ENCODE measurements around the gene CAPN13. TPM values are rescaled to one million over a fixed set of nuclear protein-coding genes. Genes with fewer than 3 reads are reported as not detected.

The CAPN13 gene
- total RNA-seq, 4 donors from 2014 or later: not detected

GRCh38 chr2:30756971-30757370, 50.3 kb downstream of the CAPN13 start:
- H3K4me1 ChIP-seq: no peaks in the 10 kb centered on the region
- TF ChIP-seq POLR2AphosphoS5 (IDR thresholded peaks at IDR 0.05): no peak
- no peak for TF ChIP-seq CTCF (IDR thresholded peaks at IDR 0.05)
- TF ChIP-seq EP300 (IDR thresholded peaks at IDR 0.05): no peak
- no peak for TF ChIP-seq POLR2A (IDR thresholded peaks at IDR 0.05; ENCODE audit: low read depth)
- H3K27ac ChIP-seq (replicated peaks in 1 of 4): no peak overlapping the region
- peaks cover 0 to 67% (median 0%) of the 10 kb centered on the region in 4 donors for H3K27me3 ChIP-seq
- no peaks in the 10 kb centered on the region for H3K9me3 ChIP-seq
- no peak overlapping the region for H3K4me3 ChIP-seq
- intact Hi-C loops (cut with DNase I): no loop called here
- no peak for DNase-seq (ENCODE audit: extremely low spot score)
- 65% methylated on average over 9 of the region's 9 CpGs for WGBS
- no peaks in the 10 kb centered on the region for H3K36me3 ChIP-seq

- Histone ChIP-seq H3K9me3 (no peaks in the 10 kb centered on the region), H3K36me3 (no peaks in the 10 kb centered on the region), H3K4me3 (no peak overlapping the region), H3K27me3 (peaks cover 0 to 69% (median 0%) of the 10 kb centered on the region in 4 donors), H3K27ac (replicated peaks in 1 of 4) (no peak overlapping the region), H3K4me1 (no peaks in the 10 kb centered on the region)
- TF ChIP-seq POLR2A (IDR thresholded peaks at IDR 0.05; ENCODE audit: low read depth) (no peak), POLR2AphosphoS5 (IDR thresholded peaks at IDR 0.05) (no peak), CTCF (IDR thresholded peaks at IDR 0.05) (no peak), EP300 (IDR thresholded peaks at IDR 0.05) (no peak)
- intact Hi-C loops (cut with DNase I): no loop called here
- no peak for DNase-seq (ENCODE audit: extremely low spot score)
- 57% methylated on average over 9 of the region's 9 CpGs for WGBS
Measured at GRCh38 chr2:30756051-30756719, 51.1 kb downstream of the CAPN13 start.

GRCh38 chr2:30753630-30754029, 53.6 kb downstream of the CAPN13 start:
- intact Hi-C loops (cut with DNase I): no loop called here
- no peak overlapping the region for H3K27ac ChIP-seq (replicated peaks in 1 of 4)
- H3K4me3 ChIP-seq: no peak overlapping the region
- TF ChIP-seq POLR2A (IDR thresholded peaks at IDR 0.05; ENCODE audit: low read depth): no peak
- TF ChIP-seq POLR2AphosphoS5 (IDR thresholded peaks at IDR 0.05): no peak
- TF ChIP-seq CTCF (IDR thresholded peaks at IDR 0.05): no peak
- no peak for TF ChIP-seq EP300 (IDR thresholded peaks at IDR 0.05)
- DNase-seq (ENCODE audit: extremely low spot score): no peak
- H3K27me3 ChIP-seq: peaks cover 0 to 54% (median 0%) of the 10 kb centered on the region in 4 donors
- 74% methylated on average over 6 of the region's 6 CpGs for WGBS
- H3K9me3 ChIP-seq: no peaks in the 10 kb centered on the region
- H3K36me3 ChIP-seq: no peaks in the 10 kb centered on the region
- no peaks in the 10 kb centered on the region for H3K4me1 ChIP-seq

GRCh38 chr2:30752811-30753210, 54.4 kb downstream of the CAPN13 start:
- DNase-seq (ENCODE audit: extremely low spot score): no peak
- WGBS: 86% methylated on average over 6 of the region's 6 CpGs
- H3K27ac ChIP-seq (replicated peaks in 1 of 4): no peak overlapping the region
- H3K27me3 ChIP-seq: peaks cover 0 to 46% (median 0%) of the 10 kb centered on the region in 4 donors
- no peaks in the 10 kb centered on the region for H3K4me1 ChIP-seq
- H3K9me3 ChIP-seq: no peaks in the 10 kb centered on the region
- TF ChIP-seq CTCF (IDR thresholded peaks at IDR 0.05) (no peak), POLR2AphosphoS5 (IDR thresholded peaks at IDR 0.05) (no peak), EP300 (IDR thresholded peaks at IDR 0.05) (no peak), POLR2A (IDR thresholded peaks at IDR 0.05; ENCODE audit: low read depth) (no peak)
- H3K4me3 ChIP-seq: no peak overlapping the region
- intact Hi-C loops (cut with DNase I): no loop called here
- no peaks in the 10 kb centered on the region for H3K36me3 ChIP-seq

- no peak for DNase-seq (ENCODE audit: extremely low spot score)
- TF ChIP-seq POLR2A (IDR thresholded peaks at IDR 0.05; ENCODE audit: low read depth) (no peak), POLR2AphosphoS5 (IDR thresholded peaks at IDR 0.05) (no peak), CTCF (IDR thresholded peaks at IDR 0.05) (no peak), EP300 (IDR thresholded peaks at IDR 0.05) (no peak)
- H3K4me3 ChIP-seq: no peak overlapping the region
- H3K9me3 ChIP-seq: no peaks in the 10 kb centered on the region
- peaks cover 0 to 5% (median 0%) of the 10 kb centered on the region in 4 donors for H3K27me3 ChIP-seq
- WGBS: 85% methylated on average over 2 of the region's 3 CpGs
- H3K36me3 ChIP-seq: no peaks in the 10 kb centered on the region
- no peaks in the 10 kb centered on the region for H3K4me1 ChIP-seq
- H3K27ac ChIP-seq (replicated peaks in 1 of 4): no peak overlapping the region
- intact Hi-C loops (cut with DNase I): no loop called here
Measured at GRCh38 chr2:30747206-30747605, 60.0 kb downstream of the CAPN13 start.

Measured in esophagus muscularis mucosa (tissue), 4 donors.